ENCODE results near the gene NUP210L. TPM values are rescaled to one million over a fixed set of nuclear protein-coding genes. Genes with fewer than 3 reads are reported as not detected.
A peak's percentile ranks its signal among the peaks of the same experiment; 100 is the strongest.

The NUP210L gene
- total and polyA plus RNA-seq, 9 of the 15 experiments (the other 6 are each of a cell fraction or from before 2014, with no cell fraction given), result 0.01 to 0.04 TPM; not detected in 7

DNA sequence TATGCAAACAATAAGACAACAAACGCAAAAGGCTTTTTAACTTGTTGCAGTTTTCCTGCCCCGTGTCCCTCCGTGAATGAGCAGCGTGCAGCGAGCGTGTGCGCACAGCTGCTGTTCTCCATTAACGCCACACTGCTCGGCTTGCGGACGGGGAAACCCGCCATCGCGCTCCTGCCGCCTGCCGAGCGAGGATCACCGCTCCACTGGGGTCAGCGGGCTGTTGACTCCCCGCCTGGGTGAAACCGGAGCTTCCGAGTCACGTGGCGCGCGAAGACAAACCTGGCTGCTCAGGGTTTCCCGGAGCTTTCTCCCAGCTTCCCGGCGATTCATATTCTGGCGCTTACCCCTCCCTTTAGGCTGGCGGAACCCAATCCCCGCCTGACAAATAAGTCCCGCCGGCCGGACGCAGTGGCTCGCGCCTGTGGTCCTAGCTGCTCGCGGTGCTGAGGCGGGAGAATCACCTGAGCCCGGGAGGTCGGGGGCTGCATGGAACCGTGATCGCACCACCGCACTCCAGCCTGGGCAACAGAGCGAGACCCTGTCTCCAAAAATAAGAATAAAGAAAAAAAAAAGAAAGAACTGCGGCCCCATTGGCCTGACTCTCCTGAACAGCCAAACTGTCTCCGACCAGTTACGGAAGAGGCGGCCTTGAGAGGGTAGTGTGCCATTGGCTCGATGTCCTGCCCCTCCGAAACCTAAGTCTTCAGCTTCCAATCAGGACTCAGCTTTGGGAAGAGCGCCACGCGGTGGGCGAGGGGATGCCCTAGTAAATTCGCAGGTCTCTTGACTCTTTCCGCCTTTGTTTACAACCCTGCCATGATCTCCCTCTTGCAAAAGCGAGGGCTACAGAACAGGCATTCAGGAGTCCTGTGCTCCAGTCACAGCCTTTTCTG, 187.5 kb downstream of the NUP210L start, which contains the start of gene CREB3L4 (continued):
- TF ChIP-seq CREB1 (IDR thresholded peaks at IDR 0.05) (peak; percentile 51; the same call in 1 of the 2 replicates), CREB1 (CRISPR knock-in tag; IDR thresholded peaks at IDR 0.05) (peak; percentile 67), HDGF (IDR thresholded peaks at IDR 0.05) (no peak), ELF1 (tag; IDR thresholded peaks at IDR 0.05) (peak; percentile 84), POU5F1 (IDR thresholded peaks at IDR 0.05; ENCODE audit: borderline replicate concordance, low read depth, low read length, partially characterized antibody) (no peak), THRAP3 (IDR thresholded peaks at IDR 0.05; ENCODE audit: borderline replicate concordance) (no peak), LARP7 (IDR thresholded peaks at IDR 0.05) (no peak), DNMT1 (IDR thresholded peaks at IDR 0.05) (no peak), RBFOX2 (IDR thresholded peaks at IDR 0.05; ENCODE audit: low read depth, low read length) (peak; percentile 96), TEAD2 (tag; IDR thresholded peaks at IDR 0.05) (no peak), NR2C1 (IDR thresholded peaks at IDR 0.05) (peak; percentile 17; the same call in 1 of the 2 replicates), NR2C1 (tag; IDR thresholded peaks at IDR 0.05) (peak; percentile 77), CHD1 (IDR thresholded peaks at IDR 0.05; ENCODE audit: low read length) (peak; percentile 89), ZFX (CRISPR knock-in tag; IDR thresholded peaks at IDR 0.05) (peak; percentile 66), HDAC1 (IDR thresholded peaks at IDR 0.05) (peak in 1 of 2 experiments; percentile 81; a peak in 2 of 4 replicates), ZNF76 (CRISPR knock-in tag; IDR thresholded peaks at IDR 0.05; ENCODE audit: borderline replicate concordance) (no peak), ASH1L (IDR thresholded peaks at IDR 0.05; ENCODE audit: borderline replicate concordance, low read depth, partially characterized antibody) (peak; percentile 96), RFX5 (IDR thresholded peaks at IDR 0.05; ENCODE audit: low read depth, low read length) (no peak), TGIF2 (CRISPR knock-in tag; IDR thresholded peaks at IDR 0.05) (no peak)
- TF ChIP-seq, protein P1, sequence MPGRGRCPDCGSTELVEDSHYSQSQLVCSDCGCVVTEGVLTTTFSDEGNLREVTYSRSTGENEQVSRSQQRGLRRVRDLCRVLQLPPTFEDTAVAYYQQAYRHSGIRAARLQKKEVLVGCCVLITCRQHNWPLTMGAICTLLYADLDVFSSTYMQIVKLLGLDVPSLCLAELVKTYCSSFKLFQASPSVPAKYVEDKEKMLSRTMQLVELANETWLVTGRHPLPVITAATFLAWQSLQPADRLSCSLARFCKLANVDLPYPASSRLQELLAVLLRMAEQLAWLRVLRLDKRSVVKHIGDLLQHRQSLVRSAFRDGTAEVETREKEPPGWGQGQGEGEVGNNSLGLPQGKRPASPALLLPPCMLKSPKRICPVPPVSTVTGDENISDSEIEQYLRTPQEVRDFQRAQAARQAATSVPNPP (IDR thresholded peaks at IDR 0.05; ENCODE audit: borderline replicate concordance, insufficient read depth, insufficient read length), result no peak
- TF ChIP-seq, protein P2, sequence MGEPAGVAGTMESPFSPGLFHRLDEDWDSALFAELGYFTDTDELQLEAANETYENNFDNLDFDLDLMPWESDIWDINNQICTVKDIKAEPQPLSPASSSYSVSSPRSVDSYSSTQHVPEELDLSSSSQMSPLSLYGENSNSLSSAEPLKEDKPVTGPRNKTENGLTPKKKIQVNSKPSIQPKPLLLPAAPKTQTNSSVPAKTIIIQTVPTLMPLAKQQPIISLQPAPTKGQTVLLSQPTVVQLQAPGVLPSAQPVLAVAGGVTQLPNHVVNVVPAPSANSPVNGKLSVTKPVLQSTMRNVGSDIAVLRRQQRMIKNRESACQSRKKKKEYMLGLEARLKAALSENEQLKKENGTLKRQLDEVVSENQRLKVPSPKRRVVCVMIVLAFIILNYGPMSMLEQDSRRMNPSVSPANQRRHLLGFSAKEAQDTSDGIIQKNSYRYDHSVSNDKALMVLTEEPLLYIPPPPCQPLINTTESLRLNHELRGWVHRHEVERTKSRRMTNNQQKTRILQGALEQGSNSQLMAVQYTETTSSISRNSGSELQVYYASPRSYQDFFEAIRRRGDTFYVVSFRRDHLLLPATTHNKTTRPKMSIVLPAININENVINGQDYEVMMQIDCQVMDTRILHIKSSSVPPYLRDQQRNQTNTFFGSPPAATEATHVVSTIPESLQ (CRISPR knock-in tag; IDR thresholded peaks at IDR 0.05), result peak; percentile 95; the same call in 1 of the 2 replicates
- TF ChIP-seq, protein P3, sequence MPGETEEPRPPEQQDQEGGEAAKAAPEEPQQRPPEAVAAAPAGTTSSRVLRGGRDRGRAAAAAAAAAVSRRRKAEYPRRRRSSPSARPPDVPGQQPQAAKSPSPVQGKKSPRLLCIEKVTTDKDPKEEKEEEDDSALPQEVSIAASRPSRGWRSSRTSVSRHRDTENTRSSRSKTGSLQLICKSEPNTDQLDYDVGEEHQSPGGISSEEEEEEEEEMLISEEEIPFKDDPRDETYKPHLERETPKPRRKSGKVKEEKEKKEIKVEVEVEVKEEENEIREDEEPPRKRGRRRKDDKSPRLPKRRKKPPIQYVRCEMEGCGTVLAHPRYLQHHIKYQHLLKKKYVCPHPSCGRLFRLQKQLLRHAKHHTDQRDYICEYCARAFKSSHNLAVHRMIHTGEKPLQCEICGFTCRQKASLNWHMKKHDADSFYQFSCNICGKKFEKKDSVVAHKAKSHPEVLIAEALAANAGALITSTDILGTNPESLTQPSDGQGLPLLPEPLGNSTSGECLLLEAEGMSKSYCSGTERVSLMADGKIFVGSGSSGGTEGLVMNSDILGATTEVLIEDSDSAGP (CRISPR knock-in tag; IDR thresholded peaks at IDR 0.05), result peak; percentile 36; the same call in 1 of the 2 replicates
- TF ChIP-seq, protein P4, sequence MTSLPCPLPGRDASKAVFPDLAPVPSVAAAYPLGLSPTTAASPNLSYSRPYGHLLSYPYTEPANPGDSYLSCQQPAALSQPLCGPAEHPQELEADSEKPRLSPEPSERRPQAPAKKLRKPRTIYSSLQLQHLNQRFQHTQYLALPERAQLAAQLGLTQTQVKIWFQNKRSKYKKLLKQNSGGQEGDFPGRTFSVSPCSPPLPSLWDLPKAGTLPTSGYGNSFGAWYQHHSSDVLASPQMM (CRISPR knock-in tag; IDR thresholded peaks at IDR 0.05), result no peak

Data from K562 (cell line).